Kidney (tissue), 14 donors: Measurements from ENCODE around the gene GYS1. TPM values are rescaled to one million over a fixed set of nuclear protein-coding genes. Genes with fewer than 3 reads are reported as not detected.

ENCODE experiments used
- DNase-seq, 5 donors: peaks; one replicate each; pipeline ENCODE4 v3.0.0-alpha.2; 2013 to 2020
- FAIRE-seq: peaks from 2 replicates; lab custom pipeline; 2012; peaks lifted over from hg19 to GRCh38; lab: Jason Lieb, UNC
- H3K27ac ChIP-seq, 2 donors: one replicate each; pipeline ENCODE4 v1.7.0; 2013; ENCODE audit warnings: low read depth in 2 of 2, low read length in 2 of 2, inconsistent platforms in 1 of 2
- H3K27me3 ChIP-seq: one replicate; pipeline ENCODE4 v1.7.1; 2013; ENCODE audit warnings: low read length, inconsistent platforms; ENCODE audit not compliant: control insufficient read depth, insufficient read depth
- H3K36me3 ChIP-seq, 3 donors: one replicate each; pipeline versions ENCODE4 v1.7.0 to v1.7.1; 2013; ENCODE audit warnings: low read length in 3 of 3, control low read depth in 1 of 3, inconsistent platforms in 1 of 3; ENCODE audit not compliant: insufficient read depth in 3 of 3, control insufficient read depth in 2 of 3
- H3K4me1 ChIP-seq, 3 donors: one replicate each; pipeline versions ENCODE4 v1.7.0 to v1.7.1; 2013; ENCODE audit warnings: low read length in 3 of 3, inconsistent platforms in 1 of 3, low read depth in 1 of 3; ENCODE audit not compliant: control insufficient read depth in 2 of 3, insufficient read depth in 2 of 3
- H3K4me3 ChIP-seq, 3 donors: one replicate each; pipeline versions ENCODE4 v1.7.0 to v1.8.1; 2013; ENCODE audit warnings: low read length in 3 of 3, control low read depth in 1 of 3, inconsistent platforms in 1 of 3
- H3K9ac ChIP-seq, 3 donors: one replicate each; pipeline versions ENCODE4 v1.7.0 to v1.7.1; 2013; ENCODE audit warnings: low read length in 3 of 3, control low read depth in 1 of 3, inconsistent platforms in 1 of 3
- H3K9me3 ChIP-seq, 3 donors: one replicate each; pipeline versions ENCODE4 v1.7.0 to v1.7.1; 2013; ENCODE audit warnings: low read length in 3 of 3, control low read depth in 1 of 3, inconsistent platforms in 1 of 3; ENCODE audit not compliant: control insufficient read depth in 2 of 3, insufficient read depth in 1 of 3
- CTCF ChIP-seq: IDR thresholded peaks from 3 replicates; pipeline ENCODE4 v1.5.1; 2012; ENCODE audit warnings: mild to moderate bottlenecking, moderate library complexity, borderline replicate concordance; ENCODE audit not compliant: insufficient read depth; ENCODE audit errors: extremely low read depth
- intact Hi-C: fragments of 100-400 bp; cut with DNase I; formaldehyde crosslinking; loops from one replicate; pipeline ENCODE4 v1.11.1; 2022
- polyA plus RNA-seq: library from polyadenylated mRNA; stranded (reverse); fragments of 350-450 nt; fragmentation: Illumina TruSeq; extraction: RNeasy Lipid Tissue Mini Kit (QIAGEN cat#74804); gene quantifications from one replicate; pipeline ENCODE4 v1.2.3, GENCODE V29; 2014; ENCODE audit warnings: low read depth, low replicate concordance; ENCODE audit not compliant: insufficient read depth
- total RNA-seq: library from RNA; stranded (reverse); fragmentation: NEBNext Ultra II Directional; extraction: Animal tissue kit (Norgen Biotek cat#: 25700); gene quantifications from one replicate; pipeline ENCODE4 v1.2.1, GENCODE V29; 2021
- donor health status: control.
- donor health status: control.
- donor health status: control.
- donor health status: control.
- donor health status: control.
- donor health status: DM: yes; HTN: yes; CAD: no.
- donor health status: Normal renal cell carcinoma (clear cell type).

GYS1 gene
- total and polyA plus RNA-seq, 2 donors from 2014 or later = 23.9 to 41.5 TPM

GRCh38 chr19:48969276-48970138 is 23.6 kb downstream of the GYS1 start:
- Histone ChIP-seq H3K4me3 (no peak overlapping the region), H3K27ac (no peak overlapping the region), H3K9ac (no peak overlapping the region), H3K9me3 (no peaks in the 10 kb centered on the region), H3K27me3 (no peaks in the 10 kb centered on the region), H3K4me1 (peaks cover 0 to 13% (median 8%) of the 10 kb centered on the region in 3 donors), H3K36me3 (peaks cover 3 to 55% (median 10%) of the 10 kb centered on the region in 3 donors)
- FAIRE-seq (no peak), DNase-seq (peak in 1 of 5 donors; percentile 82)
- intact Hi-C loops = loop anchor here (10.0 kb wide), 1 partner anchor 175 kb away; no protein-coding TSS in a partner anchor
- no peak for TF ChIP-seq CTCF

- Histone ChIP-seq H3K27ac (no peak overlapping the region), H3K4me1 (peaks cover 0 to 19% (median 15%) of the 10 kb centered on the region in 3 donors), H3K4me3 (no peak overlapping the region), H3K36me3 (peaks cover 3 to 48% (median 5%) of the 10 kb centered on the region in 3 donors), H3K9me3 (no peaks in the 10 kb centered on the region), H3K9ac (no peak overlapping the region), H3K27me3 (no peaks in the 10 kb centered on the region)
- TF ChIP-seq CTCF = no peak
- intact Hi-C loops = no loop called here
- FAIRE-seq (no peak), DNase-seq (no peak)
Observed at GRCh38 chr19:48968813-48969218, 24.3 kb downstream of the GYS1 start.

- Histone ChIP-seq H3K4me3 (peak overlapping the region in 1 of 3 donors; percentile 98), H3K4me1 (peaks cover 0 to 21% (median 20%) of the 10 kb centered on the region in 3 donors), H3K9ac (no peak overlapping the region), H3K27ac (peak overlapping the region in 1 of 2 donors; percentile 26), H3K27me3 (no peaks in the 10 kb centered on the region), H3K36me3 (peaks cover 3 to 46% (median 4%) of the 10 kb centered on the region in 3 donors), H3K9me3 (no peaks in the 10 kb centered on the region)
- intact Hi-C loops = no loop called here
- TF ChIP-seq CTCF = no peak
- FAIRE-seq = no peak
- DNase-seq = no peak
Observed at GRCh38 chr19:48968179-48968661, 24.9 kb downstream of the GYS1 start.
